NCI-H2227 (cell line): ENCODE measurements around the gene CACTIN.

Source experiments
- DNase-seq: peaks from one replicate; lab custom pipeline; 2025; ENCODE audit not compliant: unreplicated experiment; lab: John Stamatoyannopoulos, UW

The CACTIN gene

DNA sequence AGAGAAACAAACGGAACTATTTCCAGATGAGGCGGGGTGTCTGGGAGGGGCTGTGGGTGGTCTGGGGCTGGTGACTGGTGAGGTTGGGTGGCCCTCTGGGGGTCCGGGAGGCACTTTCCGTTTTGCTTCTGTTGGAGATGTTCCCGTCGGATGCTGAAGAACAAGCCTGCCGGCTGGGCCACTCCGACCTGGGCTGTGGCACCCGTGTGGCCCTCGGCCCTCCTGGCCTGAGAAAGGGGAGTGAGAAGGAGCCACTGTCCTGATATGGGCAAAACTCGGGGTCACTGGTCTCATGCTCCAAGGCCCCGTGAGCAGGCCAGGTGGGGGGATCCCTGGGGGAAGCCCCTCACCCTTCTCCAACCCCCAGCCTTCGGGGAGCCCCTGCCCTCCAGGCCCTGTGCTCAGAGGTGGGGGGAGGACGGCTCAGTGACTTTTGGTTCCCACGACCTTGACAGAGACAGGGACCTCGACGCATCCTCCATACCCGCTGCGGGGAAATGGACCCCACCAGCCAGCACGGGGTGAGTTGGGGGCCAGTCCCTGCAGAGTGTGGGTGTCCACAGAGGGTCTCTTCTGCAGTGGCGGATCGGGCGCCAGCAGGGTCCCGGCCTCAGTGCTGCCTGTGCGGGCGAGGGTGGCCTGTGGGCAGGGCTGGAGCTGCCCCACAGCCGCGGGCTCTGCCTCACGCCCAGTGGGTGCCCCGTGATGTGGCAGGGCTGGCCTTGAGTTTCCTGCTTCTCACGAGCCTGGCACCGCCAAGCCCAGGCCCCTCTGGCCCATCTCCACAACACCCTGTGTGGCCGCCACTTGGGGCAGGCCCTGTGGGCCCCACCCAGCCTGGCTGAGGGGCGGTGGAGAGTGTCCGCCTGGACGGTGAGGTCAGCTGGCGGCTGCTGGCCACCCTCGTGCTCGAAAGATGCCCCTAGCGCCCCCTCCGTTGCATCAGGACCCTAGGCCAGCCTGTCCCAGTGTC is 15.6 kb downstream of the CACTIN start:
- no peak for DNase-seq

DNA sequence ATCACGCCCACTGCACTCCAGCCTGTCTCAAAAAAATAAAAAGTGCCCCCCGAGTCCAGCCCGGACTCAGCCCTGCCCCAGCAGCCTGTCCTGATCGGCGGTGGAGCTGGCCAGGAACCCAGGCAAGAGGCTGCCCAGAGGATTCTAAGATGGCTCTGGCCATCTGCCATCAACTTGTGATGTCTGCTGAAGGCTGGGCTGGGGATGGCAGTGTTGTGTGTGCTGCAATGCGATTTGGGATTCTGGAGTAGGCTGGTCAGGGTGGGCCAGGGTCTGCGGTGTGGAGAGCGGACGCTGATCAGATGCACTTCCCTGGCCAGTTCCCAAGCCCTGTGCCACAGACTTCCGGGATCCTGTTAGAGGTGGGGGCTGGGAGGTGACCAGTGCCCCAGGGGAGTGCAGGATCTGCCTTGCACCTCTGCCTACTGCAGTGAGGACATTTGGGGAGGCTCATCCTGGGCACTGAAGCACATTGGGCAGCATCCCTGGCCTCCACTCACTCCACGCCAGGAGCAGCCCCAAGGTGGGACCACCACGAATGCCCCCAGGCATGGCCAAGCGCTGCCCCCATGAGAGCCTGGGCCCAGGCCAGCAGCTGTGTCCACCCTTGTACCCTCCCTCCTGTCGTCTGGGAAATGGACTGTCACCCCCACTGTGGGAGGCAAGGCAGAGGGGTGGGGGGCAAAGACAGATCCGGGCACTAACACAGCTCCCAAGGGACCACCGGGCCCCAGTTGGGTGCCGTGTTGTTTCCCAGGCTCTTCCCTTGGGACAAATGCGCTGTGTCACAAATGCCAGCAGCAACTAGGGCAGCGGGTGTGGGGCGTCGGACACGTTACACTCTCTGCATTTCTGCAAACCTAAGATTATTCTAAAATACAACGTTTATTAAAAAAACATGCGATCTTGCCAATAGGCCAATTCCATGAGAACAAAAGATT is 16.5 kb downstream of the CACTIN start:
- no peak for DNase-seq

DNA sequence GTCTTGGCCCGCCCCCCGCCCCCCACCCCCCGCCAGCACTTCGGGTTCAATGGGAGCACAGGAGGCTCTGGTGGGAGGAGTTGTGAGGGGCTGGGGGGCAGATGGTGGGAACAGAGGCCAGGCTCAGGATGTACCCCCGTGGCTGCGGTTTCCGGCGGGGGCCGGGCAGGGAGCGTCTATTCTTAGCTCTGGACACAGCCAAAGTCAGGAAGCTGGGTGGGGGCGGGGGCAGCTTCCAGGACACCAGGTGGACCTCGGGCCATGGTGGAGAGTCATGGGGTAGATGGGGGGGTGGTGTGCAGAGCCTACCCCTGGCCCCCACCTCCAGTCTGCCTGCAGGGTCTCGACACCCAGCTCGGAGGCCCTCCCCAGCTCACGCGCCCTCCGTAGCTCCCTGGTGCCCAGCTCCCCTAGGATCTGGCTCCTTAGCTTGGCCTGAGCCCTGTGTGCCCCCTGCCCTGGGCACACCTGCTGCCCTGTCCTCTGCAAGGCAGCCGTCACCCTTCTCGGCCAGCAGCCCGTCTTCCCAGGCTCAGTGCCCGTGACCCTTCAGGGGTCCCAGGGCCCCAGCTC is 17.8 kb downstream of the CACTIN start:
- DNase-seq: no peak

- DNase-seq: no peak
These were observed 18.4 kb downstream of the CACTIN start for GRCh38 chr19:3608079-3608641.

GRCh38 chr19:3607303-3608078 is 19.1 kb downstream of the CACTIN start:
- peak; percentile 10 for DNase-seq

DNA sequence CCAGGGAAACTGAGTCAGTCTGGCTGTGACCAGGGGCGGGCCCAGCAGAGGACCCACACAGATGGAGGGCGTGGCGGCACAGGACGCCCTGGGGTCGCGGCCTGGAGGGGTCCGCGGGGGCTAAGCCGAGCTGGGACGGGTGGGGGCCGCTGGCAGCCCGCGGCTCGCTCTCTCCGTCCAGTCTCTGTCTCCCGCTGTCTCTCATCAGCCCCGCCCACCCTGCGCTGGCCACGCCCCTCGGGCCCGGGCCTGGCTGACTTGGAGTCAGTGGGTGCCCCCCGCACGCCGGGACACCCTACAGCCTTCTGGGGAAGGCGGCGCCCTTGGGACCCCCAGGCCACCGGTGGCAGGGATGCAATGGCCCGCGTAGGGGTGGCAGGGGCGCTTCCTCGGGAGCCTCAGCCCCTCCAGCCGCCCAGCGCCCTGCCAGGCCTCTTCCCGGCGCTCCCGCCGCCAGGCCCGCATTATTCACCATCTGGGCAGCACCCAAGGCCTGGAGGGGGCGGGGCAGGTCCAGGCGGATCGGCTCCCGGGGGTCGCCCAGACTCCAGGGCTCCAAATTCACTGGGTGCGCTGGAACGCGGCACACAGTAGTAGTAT is 19.8 kb downstream of the CACTIN start, which contains the start of gene TBXA2R:
Gene TBXA2R, minus strand, starts transcription at position 186 of the 600 bp plus-strand sequence. CDS start 6,241 bp downstream, outside the sequence.
- DNase-seq: peak; percentile 34

DNA sequence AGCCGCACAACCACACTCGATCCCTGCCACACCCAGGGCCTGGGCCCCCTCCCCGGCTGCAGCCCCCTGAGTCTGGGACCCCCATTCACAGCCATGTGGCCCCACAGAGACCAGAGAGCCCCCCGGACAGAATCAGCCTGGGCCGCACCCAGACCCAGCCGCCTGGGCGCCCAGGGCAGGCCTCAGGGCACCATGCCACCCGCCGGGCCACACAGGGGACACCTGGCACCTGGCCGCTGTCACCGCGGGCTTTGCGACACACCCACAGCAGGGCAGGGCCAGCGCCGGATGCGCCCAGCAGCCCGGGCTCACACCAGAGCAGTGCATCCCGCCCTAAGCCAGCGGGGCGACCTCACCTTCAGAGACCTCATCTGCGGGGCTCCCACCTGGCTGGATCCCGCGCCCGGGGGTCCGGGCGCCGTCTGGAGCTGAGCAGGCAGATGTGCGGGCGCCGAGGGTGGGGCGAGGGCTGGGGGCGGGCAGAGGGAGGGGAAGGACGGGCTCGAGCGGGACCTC is 20.4 kb downstream of the CACTIN start:
- DNase-seq: no peak

GRCh38 chr19:3605770-3606169 is 20.8 kb downstream of the CACTIN start:
- DNase-seq: no peak

DNA sequence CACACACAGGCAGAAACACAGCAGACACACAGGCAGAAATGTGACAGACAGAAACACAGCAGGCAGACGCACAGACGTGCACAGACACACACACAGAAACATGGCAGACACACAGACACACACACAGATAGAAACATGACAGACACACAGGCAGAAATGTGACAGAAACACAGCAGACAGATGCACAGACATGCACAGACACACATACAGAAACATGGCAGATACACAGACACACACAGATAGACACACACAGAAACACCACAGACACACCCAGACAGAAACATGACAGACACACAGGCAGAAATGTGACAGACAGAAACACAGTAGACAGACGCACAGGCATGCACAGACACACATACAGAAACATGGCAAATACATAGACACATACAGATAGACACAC is 21.2 kb downstream of the CACTIN start:
- DNase-seq: no peak

GRCh38 chr19:3604987-3605343 is 21.6 kb downstream of the CACTIN start:
- no peak for DNase-seq

GRCh38 chr19:3604227-3604986 is 22.2 kb downstream of the CACTIN start:
- DNase-seq: no peak

DNA sequence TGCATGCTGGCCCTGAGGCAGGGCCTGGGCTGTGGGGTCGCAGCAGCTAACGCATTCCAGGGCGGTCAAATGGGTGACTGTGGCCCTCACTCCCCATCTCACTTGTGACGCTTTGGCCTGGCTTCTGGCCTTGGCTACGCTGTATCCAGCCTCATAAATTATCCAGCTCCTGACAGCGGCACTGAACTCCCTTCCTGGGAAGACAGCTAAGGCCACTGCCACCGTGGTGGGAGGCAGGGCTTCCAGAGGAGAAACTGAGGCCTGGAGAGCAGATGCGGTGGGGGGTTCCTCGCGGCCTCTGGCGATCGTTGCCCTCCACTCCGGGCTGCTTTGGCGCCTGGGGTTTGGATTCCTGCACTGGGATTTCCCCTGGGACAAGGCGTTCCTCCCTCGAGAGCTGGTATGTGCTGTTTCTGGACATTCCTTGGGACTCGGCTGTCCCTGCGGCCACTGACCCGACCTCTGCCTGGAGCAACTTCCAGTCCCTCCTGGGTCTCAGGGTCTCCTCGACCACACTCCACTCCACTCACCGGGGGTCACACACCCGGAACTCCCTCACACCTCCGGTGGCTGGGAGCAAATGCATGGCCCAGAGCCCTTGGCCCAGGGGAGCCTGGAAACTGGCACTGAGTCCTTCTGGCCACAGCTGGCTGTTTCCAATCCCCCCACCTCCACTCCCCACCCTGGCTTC is 23.3 kb downstream of the CACTIN start:
- DNase-seq: no peak

DNA sequence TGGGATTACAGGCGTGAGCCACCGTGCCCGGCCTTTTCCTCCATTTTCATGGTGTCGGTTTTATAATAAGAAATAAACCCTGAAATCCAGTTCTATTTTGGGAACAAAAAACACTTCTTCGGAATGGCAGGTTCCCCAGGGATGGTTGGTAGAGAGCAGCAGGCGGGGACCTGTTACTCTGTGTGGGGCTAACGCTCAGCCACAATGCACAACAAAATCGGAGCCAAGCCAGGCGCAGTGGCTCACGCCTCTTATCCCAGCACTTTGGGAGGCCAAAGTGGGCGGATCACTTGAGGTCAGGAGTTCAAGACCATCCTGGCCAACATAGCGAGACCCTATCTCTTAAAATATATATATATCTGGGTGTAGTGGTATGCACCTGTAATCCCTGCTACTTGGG is 25.6 kb downstream of the CACTIN start:
- DNase-seq: no peak

DNA sequence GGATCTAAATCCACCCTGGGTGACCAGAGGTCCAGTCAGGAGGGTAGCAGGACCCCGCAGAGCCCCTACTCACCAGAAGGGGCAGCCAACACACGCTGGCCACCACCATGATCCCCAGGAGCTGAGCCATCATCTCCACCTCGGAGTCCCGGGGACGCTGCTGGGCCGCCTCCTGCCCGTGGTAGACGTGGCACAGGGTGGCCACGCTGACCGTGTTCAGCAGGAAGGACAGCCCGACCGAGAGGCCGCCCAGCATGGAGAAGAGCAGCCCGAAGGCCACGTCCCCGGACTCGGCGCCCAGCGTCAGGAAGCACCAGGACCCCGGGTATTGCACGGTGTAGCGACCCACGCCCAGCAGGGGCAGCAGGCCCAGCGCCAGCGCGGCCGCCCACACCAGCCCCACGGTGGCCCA is 26.8 kb downstream of the CACTIN start:
- DNase-seq: no peak

- no peak for DNase-seq
These were observed 31.0 kb downstream of the CACTIN start for GRCh38 chr19:3595521-3596061.

DNA sequence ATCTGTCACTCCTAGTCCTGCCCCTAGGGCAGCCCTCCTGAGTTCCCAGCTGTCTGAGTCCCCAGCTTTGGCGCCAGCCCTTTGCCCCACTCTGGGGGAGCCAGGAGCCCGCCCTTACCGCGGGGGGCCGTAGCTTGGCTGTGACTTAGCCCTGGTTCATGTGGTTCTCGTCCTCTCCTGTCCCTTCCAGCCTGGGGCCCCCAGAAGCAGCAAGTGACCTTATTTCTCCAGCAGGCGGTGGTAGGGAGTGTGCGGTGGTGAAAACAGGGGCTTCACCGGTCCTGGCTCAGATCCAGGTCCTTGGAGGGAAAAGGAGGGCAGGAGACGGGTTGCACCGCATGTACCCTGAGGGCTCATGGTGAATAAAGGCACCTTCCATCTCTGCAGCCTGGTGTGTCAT is 33.4 kb downstream of the CACTIN start:
- DNase-seq: no peak

- DNase-seq: no peak
These were observed 34.5 kb downstream of the CACTIN start for GRCh38 chr19:3591876-3592613.
